ENCODE results near the gene ZNF516. TPM values are rescaled to one million over a fixed set of nuclear protein-coding genes. Genes with fewer than 3 reads are reported as not detected.

Gene ZNF516
- total and polyA plus RNA-seq, 2 experiments from 2014 or later, result 17.0 to 78.6 TPM

- Histone ChIP-seq H3K27ac (no peak overlapping the region), H3K27me3 (no peaks in the 10 kb centered on the region), H3K9me3 (ENCODE audit: low read depth) (no peaks in the 10 kb centered on the region), H3K4me1 (ENCODE audit: low read depth) (peaks cover 44% of the 10 kb centered on the region), H3K36me3 (no peaks in the 10 kb centered on the region), H3K4me3 (no peak overlapping the region)
- TF ChIP-seq, protein P1, sequence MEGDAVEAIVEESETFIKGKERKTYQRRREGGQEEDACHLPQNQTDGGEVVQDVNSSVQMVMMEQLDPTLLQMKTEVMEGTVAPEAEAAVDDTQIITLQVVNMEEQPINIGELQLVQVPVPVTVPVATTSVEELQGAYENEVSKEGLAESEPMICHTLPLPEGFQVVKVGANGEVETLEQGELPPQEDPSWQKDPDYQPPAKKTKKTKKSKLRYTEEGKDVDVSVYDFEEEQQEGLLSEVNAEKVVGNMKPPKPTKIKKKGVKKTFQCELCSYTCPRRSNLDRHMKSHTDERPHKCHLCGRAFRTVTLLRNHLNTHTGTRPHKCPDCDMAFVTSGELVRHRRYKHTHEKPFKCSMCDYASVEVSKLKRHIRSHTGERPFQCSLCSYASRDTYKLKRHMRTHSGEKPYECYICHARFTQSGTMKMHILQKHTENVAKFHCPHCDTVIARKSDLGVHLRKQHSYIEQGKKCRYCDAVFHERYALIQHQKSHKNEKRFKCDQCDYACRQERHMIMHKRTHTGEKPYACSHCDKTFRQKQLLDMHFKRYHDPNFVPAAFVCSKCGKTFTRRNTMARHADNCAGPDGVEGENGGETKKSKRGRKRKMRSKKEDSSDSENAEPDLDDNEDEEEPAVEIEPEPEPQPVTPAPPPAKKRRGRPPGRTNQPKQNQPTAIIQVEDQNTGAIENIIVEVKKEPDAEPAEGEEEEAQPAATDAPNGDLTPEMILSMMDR (IDR thresholded peaks at IDR 0.05; ENCODE audit: low read depth, low read length), result no peak
- no peak for DNase-seq (ENCODE audit: low read depth in 1 of 2, low spot score in 1 of 2)
Observed at GRCh38 chr18:76458522-76459311, 36.3 kb downstream of the ZNF516 start.

GRCh38 chr18:76457957-76458356 lies 37.1 kb downstream of the ZNF516 start:
- Histone ChIP-seq H3K27ac (no peak overlapping the region), H3K4me3 (no peak overlapping the region), H3K36me3 (no peaks in the 10 kb centered on the region), H3K9me3 (ENCODE audit: low read depth) (no peaks in the 10 kb centered on the region), H3K4me1 (ENCODE audit: low read depth) (peaks cover 52% of the 10 kb centered on the region), H3K27me3 (no peaks in the 10 kb centered on the region)
- DNase-seq (ENCODE audit: low read depth in 1 of 2, low spot score in 1 of 2), result no peak
- TF ChIP-seq, protein P1 (IDR thresholded peaks at IDR 0.05; ENCODE audit: low read depth, low read length), result no peak

DNA sequence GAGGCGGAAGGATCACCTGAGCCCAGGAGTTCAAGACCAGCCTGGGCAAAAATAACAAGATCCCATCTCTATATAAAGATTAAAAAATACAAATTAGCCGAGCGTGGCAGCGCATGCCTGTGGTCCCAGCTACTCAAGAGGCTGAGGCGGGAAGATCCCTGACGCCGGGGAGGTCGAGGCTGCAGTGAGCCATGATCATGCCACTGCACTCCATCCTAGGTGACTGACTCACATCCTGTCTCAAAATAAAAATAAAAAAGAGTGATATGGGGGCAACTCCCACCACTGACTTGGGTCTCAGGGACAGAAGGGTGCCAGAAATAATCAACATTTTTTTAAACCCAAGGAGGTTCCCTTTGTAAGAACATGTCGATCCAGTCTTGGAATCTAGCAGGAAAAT lies 37.6 kb downstream of the ZNF516 start:
- Histone ChIP-seq H3K4me1 (ENCODE audit: low read depth) (peaks cover 56% of the 10 kb centered on the region), H3K27ac (peak overlapping the region; percentile 86), H3K36me3 (no peaks in the 10 kb centered on the region), H3K4me3 (no peak overlapping the region), H3K9me3 (ENCODE audit: low read depth) (no peaks in the 10 kb centered on the region), H3K27me3 (no peaks in the 10 kb centered on the region)
- TF ChIP-seq, protein P1 (IDR thresholded peaks at IDR 0.05; ENCODE audit: low read depth, low read length), result no peak
- no peak for DNase-seq (ENCODE audit: low read depth in 1 of 2, low spot score in 1 of 2)

DNA sequence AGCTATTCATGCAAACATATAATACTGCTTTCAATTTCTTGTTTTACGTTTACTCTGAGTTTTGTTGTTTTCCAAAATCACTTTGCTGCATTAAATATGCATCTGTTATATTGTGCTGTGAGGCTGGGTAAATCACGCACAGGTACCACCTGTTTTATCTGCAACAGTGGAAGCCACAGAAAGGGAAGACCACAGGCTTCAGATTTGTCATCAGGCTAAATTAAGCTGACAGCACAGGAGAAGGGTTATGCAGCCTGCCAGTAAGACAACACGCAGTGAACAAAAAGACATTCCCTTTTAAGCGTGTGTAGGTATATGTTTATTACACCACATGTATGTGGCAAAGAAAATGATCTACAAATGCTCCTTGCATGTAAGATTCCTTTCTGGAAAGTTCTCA lies 38.2 kb downstream of the ZNF516 start:
- Histone ChIP-seq H3K9me3 (ENCODE audit: low read depth) (no peaks in the 10 kb centered on the region), H3K4me1 (ENCODE audit: low read depth) (peaks cover 63% of the 10 kb centered on the region), H3K36me3 (no peaks in the 10 kb centered on the region), H3K4me3 (no peak overlapping the region), H3K27me3 (no peaks in the 10 kb centered on the region), H3K27ac (peak overlapping the region; percentile 86)
- no peak for DNase-seq (ENCODE audit: low read depth in 1 of 2, low spot score in 1 of 2)
- TF ChIP-seq, protein P1 (IDR thresholded peaks at IDR 0.05; ENCODE audit: low read depth, low read length), result no peak

DNA sequence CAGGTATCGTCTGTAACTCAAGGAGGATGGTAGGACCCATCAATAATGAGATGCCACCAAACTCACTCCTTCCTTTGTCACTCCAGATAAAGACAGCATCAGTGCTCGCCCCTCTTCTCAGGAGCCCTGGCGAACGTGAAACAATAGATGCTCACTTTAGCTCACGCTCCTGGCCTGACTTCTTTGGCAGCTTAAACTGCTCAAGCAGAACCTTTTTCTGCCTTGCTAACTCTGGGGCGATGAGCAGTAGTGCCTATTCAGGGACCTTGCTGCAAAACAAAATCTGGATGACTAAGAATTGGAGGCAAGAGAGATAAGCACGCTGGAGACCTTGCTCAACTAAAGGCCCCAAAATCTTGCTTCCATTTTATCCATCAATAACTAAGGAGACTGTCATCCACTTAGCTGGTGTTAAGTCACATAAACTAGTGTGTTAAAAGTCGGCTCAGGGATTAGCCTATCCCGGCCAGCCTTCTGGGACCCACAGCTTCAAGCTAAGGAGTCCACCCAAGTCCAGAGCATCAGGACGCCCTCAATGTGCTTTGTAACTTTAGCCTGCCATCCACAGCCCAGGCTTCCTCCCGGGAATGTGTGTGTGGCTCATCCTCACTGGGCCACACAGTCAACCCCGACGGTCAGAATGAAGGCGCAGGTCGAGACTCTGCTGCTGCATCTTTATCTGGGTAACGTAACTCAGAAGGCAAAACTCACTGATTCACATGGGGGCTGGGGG lies 38.9 kb downstream of the ZNF516 start:
- Histone ChIP-seq H3K4me1 (ENCODE audit: low read depth) (peaks cover 69% of the 10 kb centered on the region), H3K9me3 (ENCODE audit: low read depth) (no peaks in the 10 kb centered on the region), H3K27ac (peak overlapping the region; percentile 86), H3K36me3 (no peaks in the 10 kb centered on the region), H3K27me3 (no peaks in the 10 kb centered on the region), H3K4me3 (no peak overlapping the region)
- peak in 1 of 2 donors; percentile 60 for DNase-seq (ENCODE audit: low read depth in 1 of 2, low spot score in 1 of 2)
- TF ChIP-seq, protein P1 (IDR thresholded peaks at IDR 0.05; ENCODE audit: low read depth, low read length), result no peak
